Chondrocyte (in vitro differentiated cells): ENCODE measurements around the gene LRRC9. TPM values are rescaled to one million over a fixed set of nuclear protein-coding genes. Genes with fewer than 3 reads are reported as not detected.

ENCODE experiments used
- DNase-seq: peaks from one replicate; pipeline ENCODE4 v3.0.0; 2021; ENCODE audit warnings: mixed read lengths, low spot score
- H3K27ac Mint-ChIP-seq: one replicate; pipeline ENCODE4 v1.8.0; 2021; ENCODE audit warnings: mild to moderate bottlenecking, moderate library complexity, mixed read lengths; ENCODE audit not compliant: unreplicated experiment
- H3K27me3 Mint-ChIP-seq: 2 replicates; pipeline ENCODE4 v1.8.0; 2021; ENCODE audit warnings: low read depth, mixed read lengths
- H3K36me3 Mint-ChIP-seq: 2 replicates; pipeline ENCODE4 v1.8.0; 2021; ENCODE audit warnings: low read depth, mixed read lengths
- H3K4me1 Mint-ChIP-seq: 2 replicates; pipeline ENCODE4 v1.8.0; 2021; ENCODE audit warnings: low read depth, mild to moderate bottlenecking, mixed read lengths
- H3K4me3 Mint-ChIP-seq: one replicate; pipeline ENCODE4 v1.8.0; 2021; ENCODE audit warnings: mild to moderate bottlenecking, moderate library complexity, mixed read lengths; ENCODE audit not compliant: unreplicated experiment
- H3K9me3 Mint-ChIP-seq: 2 replicates; pipeline ENCODE4 v1.8.0; 2021; ENCODE audit warnings: low read depth, mixed read lengths
- total RNA-seq: library from RNA; stranded (reverse); gene quantifications from 3 replicates; pipeline ENCODE4 v1.2.1, GENCODE V29; 2021
- TF ChIP-seq, protein P1 (sequence below): fragments of 200-600 bp; sonication (generic); IDR thresholded peaks from 2 replicates; pipeline ENCODE4 v1.5.0; 2021; ENCODE audit warnings: antibody characterized with exemption, mild to moderate bottlenecking, moderate library complexity

LRRC9 gene
- total RNA-seq, 1 donor from 2014 or later: not detected

DNA sequence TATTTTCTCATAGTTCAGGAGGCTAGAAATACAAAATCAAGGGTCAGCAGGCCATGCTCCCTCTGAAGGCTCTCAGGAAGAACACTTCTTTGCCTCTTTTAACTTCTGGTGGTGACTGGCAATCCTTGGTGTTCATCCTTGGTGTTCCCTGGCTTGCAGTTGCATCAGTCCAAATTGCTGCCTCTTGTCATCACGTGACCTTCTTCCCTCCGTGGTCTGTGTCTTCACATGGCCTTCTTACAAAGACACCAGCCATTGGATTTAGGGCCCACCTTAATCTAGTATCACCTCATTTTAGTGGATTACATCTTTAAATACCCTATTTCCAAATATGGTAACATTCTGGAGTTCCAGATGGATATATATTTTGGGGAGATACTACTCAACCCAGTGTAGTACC, 7.5 kb upstream of the LRRC9 start:
- H3K27ac Mint-ChIP-seq: no peak overlapping the region
- no peaks in the 10 kb centered on the region for H3K36me3 Mint-ChIP-seq
- no peak for DNase-seq
- no peaks in the 10 kb centered on the region for H3K9me3 Mint-ChIP-seq
- no peak overlapping the region for H3K4me3 Mint-ChIP-seq
- H3K27me3 Mint-ChIP-seq: peaks cover 37% of the 10 kb centered on the region
- TF ChIP-seq, protein P1, sequence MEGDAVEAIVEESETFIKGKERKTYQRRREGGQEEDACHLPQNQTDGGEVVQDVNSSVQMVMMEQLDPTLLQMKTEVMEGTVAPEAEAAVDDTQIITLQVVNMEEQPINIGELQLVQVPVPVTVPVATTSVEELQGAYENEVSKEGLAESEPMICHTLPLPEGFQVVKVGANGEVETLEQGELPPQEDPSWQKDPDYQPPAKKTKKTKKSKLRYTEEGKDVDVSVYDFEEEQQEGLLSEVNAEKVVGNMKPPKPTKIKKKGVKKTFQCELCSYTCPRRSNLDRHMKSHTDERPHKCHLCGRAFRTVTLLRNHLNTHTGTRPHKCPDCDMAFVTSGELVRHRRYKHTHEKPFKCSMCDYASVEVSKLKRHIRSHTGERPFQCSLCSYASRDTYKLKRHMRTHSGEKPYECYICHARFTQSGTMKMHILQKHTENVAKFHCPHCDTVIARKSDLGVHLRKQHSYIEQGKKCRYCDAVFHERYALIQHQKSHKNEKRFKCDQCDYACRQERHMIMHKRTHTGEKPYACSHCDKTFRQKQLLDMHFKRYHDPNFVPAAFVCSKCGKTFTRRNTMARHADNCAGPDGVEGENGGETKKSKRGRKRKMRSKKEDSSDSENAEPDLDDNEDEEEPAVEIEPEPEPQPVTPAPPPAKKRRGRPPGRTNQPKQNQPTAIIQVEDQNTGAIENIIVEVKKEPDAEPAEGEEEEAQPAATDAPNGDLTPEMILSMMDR: no peak
- no peaks in the 10 kb centered on the region for H3K4me1 Mint-ChIP-seq

DNA sequence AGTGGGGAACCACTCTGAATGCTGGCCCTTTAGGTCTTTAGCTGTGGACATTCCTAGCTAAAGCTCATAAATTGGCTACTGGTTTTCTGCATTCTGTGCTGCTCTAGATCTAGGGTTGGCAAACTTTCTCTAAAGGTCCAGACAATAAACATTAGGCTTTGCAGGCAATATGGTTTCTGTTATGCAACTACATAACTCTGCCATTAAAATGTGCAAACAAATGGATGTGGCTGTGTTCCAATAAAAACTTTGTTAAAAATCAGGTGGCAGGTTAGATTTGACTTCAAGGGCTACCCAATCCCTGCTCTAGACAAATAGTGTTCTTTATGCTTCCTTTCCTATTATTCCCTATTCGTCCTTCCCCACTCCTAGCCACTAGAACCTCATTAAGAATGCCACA, 6.8 kb upstream of the LRRC9 start:
- Mint-ChIP-seq H3K4me1 (no peaks in the 10 kb centered on the region), H3K27ac (no peak overlapping the region), H3K27me3 (peaks cover 37% of the 10 kb centered on the region), H3K36me3 (no peaks in the 10 kb centered on the region), H3K4me3 (no peak overlapping the region), H3K9me3 (no peaks in the 10 kb centered on the region)
- DNase-seq: no peak
- TF ChIP-seq, protein P1: no peak

DNA sequence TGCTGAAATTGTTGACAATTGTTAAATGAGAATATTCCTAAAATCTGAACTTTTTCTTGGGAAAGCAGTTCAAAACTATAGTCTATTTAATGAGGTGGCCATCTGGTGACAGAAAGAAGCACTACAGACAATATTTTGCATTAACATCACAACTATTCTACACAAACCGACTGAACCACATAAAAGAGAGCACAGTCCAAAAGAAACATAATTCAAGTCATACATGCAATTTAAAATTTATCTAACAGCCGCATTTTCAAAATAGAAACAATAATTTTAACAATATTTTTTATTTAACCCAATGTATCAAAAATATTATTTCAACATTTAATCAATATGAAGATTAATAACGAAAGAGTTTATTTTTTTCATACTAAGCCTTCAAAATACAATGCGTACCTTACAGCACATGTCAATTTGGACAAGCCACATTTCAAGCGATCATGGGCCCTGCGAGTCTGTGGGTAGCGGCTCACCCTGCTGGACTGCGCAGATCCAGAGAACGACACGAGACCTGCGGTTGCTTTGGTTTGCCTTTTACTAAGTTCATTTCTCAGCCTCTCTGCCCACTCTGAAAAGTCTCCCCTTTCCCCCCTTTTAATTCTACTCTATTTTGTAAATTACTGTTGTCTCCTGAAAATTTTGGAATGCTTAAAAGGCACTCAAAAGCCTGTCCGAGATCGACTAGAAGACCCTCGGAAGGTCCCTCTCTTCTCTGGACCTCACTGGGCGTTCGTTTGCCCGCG, 947 bp upstream of the LRRC9 start:
- H3K27ac Mint-ChIP-seq: no peak overlapping the region
- no peak for DNase-seq
- peak overlapping the region; percentile 70 for H3K4me3 Mint-ChIP-seq
- no peaks in the 10 kb centered on the region for H3K36me3 Mint-ChIP-seq
- no peaks in the 10 kb centered on the region for H3K9me3 Mint-ChIP-seq
- peaks cover 10% of the 10 kb centered on the region for H3K4me1 Mint-ChIP-seq
- H3K27me3 Mint-ChIP-seq: peaks cover 37% of the 10 kb centered on the region
- TF ChIP-seq, protein P1: peak; percentile 81

DNA sequence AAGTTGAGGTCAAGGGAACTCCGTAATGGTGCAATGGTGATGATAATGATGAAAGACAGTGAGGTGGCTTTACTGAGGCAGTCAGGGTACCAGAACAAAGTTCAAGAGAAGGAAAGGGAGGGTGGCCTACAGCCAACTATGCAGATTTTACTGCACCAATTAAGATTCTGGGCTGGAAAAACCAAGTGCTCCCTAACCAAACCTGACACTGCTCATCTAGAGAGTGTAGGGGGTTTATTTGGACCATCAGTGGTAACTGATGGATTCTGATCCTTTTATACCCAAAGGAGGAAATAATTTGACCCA, 387 bp downstream of the LRRC9 start:
- Mint-ChIP-seq H3K36me3 (no peaks in the 10 kb centered on the region), H3K4me1 (peaks cover 10% of the 10 kb centered on the region), H3K4me3 (peak overlapping the region; percentile 21), H3K27me3 (peaks cover 37% of the 10 kb centered on the region), H3K27ac (no peak overlapping the region), H3K9me3 (no peaks in the 10 kb centered on the region)
- TF ChIP-seq, protein P1: no peak
- DNase-seq: no peak

DNA sequence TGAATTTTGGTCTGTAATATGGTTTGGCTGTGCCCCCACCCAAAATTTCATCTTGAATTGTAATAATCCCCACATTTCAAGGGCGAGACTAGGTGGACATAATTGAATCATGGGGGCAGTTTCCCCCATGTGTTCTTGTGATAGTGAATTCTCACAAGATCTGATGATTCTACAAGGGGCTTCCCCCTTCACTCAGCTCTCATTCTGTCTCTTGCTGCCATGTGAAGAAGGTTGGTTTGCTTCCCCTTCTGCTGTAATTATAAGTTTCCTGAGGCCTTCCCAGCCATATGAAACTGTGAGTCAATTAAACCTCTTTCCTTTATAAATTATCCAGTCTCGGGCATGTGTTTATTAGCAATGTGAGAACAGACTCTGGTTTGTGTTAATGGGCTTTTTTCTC, 5.9 kb downstream of the LRRC9 start:
- H3K4me1 Mint-ChIP-seq: no peaks in the 10 kb centered on the region

More for the DNA sequence above, 5.9 kb downstream of the LRRC9 start:
- Mint-ChIP-seq H3K4me3 (no peak overlapping the region), H3K36me3 (no peaks in the 10 kb centered on the region), H3K9me3 (no peaks in the 10 kb centered on the region), H3K27me3 (peaks cover 23% of the 10 kb centered on the region), H3K27ac (no peak overlapping the region)
- TF ChIP-seq, protein P1: no peak
- no peak for DNase-seq
